Non-pigmented ciliary epithelial cell (primary cell): ENCODE data around the gene TUBA1C.
"Not testable (repeated sequence)": the region's sequence is repeated elsewhere in the genome, so short reads cannot be mapped to it uniquely, and the experiment has no call there.

Experiments
- DNase-seq: peaks from one replicate; pipeline ENCODE4 v3.0.0-alpha.2; 2010; ENCODE audit warnings: low read depth

Gene TUBA1C

DNA sequence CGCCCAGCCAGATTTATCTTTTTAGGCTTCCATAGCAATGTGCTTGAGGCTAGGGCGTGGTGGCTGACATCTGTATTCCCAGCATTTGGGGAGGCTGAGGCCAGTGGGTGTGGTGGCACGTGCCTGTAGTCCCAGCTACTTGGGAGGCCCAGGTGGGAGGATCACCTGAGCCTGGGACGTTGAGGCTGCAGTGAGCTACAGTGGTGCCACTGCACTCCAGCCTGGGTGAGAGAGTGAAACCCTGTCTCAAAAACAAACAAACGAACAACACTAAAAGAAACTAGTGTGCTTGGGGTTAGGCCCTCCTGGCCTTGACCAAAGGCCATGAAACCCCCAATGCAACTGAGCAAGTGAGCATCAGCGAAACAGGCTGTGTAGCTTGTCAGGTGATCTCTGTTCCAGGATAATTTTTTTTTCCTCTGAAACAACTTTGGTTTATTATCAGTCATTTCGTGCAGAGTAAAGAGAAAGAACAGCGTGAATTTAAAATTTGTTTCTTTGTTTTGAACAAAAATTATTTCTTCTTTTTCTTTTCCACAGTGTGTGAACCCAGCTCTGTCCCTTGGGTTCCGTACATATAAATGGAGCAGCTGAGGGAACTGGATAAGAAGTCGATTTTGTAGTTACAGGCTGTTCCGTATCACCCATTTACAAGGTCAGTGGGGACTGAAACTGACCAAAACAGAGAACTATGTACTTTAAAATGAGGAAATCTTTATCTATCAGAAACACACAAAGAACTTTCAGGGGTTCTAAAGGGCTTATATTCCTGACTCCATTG, 8.8 kb upstream of the TUBA1C start:
- DNase-seq = no peak

DNA sequence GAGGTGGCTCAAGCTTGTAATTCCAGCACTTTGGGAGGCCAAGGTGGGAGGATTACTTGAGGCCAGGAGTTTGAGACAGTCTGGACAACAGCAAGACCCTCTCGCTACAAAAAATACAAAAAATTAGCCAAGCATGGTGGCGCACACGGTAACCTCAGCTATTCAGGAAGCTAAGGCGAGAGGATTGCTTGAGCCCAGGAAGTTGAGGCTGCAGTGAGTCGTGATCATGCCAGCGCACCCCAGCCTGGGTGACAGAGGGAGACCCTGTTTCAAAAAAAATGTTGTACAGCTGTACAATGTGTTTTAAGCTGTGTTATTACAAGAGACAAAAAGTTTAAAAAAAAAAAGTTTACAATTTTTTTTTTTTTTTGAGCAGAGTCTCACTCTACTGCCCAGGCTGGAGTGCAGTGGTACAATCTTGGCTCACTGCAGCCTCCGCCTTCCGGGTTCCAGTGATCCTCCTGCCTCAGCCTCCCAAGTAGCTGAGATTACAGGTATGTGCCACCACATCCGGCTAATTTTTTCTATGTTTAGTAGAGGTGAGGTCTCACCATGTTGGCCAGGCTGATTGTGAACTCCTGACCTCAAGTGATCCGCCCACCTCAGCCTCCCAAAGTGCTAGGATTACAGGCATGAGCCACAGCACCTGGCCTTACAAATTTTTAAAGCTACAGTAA, 7.2 kb upstream of the TUBA1C start:
- DNase-seq = not testable (repeated sequence)

GRCh38 chr12:49259452-49259851, 5.4 kb upstream of the TUBA1C start:
- DNase-seq = no peak

DNA sequence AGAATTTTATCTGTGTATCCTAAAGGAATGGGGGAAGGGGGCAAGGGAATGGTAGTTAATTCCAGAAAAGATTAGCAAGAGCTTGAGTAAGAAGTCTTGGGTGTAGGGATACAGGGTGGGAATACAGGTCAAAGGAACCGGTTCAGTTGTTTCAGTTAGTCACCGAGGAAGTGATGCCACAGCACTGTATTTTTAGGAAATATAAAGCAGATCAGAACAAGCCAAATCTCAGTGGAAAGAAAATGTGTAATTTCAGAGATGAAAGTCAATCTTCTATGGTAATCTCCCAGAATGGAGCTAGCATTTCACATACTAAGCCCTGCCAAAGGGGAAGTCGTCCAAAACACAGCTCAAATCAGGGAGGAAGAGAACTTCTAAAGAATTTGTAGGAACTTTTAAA, 4.7 kb upstream of the TUBA1C start:
- no peak for DNase-seq

- no peak for DNase-seq
These were observed 4.1 kb upstream of the TUBA1C start for GRCh38 chr12:49260571-49261363.

GRCh38 chr12:49261721-49262120, 3.2 kb upstream of the TUBA1C start:
- DNase-seq = no peak

GRCh38 chr12:49263400-49263763, 1.5 kb upstream of the TUBA1C start:
- DNase-seq = no peak

DNA sequence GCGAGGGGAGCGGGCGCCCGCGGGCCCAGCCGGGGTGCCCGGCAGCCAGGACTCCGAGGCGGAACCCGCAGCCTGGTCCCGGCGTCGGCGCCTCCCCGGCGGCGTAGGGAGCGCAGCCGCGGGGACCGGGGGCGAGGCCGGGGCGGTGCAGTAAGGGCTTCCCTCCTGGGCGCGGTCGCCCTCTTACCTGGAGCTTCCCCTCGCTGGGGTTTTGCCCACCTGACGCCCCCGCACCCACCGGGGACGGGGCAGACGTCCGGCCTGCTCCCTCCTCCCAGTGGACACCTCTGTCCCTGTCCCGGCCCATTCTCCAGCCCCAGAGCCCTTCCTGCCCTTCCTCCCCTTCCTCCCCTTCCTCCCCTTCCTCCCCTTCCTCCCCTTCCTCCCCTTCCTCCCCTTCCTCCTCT, 413 bp upstream of the TUBA1C start:
- no peak for DNase-seq

DNA sequence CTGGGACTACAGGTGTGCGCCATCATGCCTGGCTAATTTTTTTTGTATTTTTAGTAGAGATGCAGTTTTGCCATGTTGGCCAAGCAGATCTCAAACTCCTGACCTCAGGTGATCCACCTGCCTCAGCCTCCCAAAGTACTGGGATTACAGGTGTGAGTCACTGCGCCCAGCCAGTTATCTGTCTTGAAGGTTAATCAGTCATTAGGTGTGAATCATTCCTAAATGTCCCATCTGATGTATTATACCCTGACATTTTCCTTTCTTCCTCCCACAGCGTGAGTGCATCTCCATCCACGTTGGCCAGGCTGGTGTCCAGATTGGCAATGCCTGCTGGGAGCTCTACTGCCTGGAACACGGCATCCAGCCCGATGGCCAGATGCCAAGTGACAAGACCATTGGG, 4.3 kb downstream of the TUBA1C start:
- not testable (repeated sequence) for DNase-seq

DNA sequence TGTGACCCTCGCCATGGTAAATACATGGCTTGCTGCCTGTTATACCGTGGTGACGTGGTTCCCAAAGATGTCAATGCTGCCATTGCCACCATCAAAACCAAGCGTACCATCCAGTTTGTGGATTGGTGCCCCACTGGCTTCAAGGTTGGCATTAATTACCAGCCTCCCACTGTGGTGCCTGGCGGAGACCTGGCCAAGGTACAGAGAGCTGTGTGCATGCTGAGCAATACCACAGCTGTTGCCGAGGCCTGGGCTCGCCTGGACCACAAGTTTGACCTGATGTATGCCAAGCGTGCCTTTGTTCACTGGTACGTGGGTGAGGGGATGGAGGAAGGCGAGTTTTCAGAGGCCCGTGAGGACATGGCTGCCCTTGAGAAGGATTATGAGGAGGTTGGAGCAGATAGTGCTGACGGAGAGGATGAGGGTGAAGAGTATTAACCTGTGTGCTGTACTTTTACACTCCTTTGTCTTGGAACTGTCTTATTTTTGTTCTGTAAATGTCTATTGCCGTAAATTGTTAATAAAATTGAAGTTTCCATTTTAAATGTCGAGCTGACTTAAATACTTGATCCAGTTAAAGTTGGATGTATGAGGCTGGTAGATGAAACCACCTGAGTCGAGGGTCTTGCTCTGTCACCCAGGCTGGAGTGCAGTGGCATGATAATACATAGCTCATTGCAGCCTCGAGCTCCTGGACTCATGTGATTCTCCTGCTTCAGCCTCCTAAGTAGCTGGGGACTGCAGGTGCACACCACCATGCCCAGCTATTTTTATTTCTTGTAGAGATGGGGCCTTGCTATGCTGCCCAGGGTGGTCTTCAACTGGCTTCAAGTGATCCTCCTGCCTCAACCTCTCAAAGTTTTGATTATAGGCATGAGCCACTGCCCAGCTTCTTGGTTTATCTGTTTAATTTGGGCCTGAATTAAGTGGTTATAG, 8.2 kb downstream of the TUBA1C start:
- no peak for DNase-seq

- no peak for DNase-seq
These were observed 9.0 kb downstream of the TUBA1C start for GRCh38 chr12:49273726-49274395.

- no peak for DNase-seq
These were observed 9.7 kb downstream of the TUBA1C start for GRCh38 chr12:49274396-49275069.

DNA sequence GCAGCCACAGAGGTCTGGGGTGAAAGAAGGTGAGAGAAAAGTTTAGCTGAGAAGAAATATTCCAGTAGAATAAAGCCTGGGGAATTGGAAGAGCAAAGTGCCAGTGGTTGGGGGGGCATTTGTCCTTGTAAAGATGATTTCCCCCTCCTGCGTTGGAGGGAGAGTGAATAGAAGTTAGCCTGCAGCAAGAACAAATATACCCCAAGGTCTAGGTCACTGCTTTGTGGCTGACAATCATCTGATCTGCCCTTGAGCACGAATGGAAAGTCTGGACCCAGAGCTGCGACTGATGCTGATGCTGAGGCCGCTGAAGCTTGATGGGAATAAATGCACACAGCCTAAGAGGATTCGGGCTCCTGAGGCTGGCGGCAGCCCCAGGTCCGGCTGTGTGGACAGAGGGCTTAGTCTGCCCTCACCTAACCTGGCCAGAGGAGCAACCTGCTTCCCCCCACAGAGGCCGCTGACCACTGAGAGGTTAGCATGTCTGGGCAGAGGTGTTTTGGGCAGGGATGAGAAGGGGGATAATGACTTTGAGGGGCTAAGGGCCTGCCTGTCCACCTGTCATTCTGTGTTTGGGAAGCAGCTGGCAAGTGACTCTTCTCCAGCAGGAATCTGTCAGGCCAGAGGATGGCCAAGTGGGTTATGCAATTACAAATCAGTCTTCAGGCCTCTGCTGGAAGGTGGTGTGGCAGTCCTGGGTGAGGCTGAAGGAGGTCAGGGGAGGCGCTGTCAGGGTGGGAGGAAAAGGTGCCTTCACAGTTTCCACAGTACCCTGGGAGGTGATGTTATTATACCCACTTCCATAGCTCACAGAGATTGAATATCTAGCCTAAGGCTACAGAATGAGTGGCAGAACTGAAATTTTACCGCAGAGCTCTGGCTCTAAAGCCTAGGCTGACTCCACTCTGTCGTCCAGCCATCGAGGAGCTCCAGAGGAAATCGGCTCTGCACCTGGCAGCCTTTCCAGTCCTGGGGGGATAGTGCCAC, 11.7 kb downstream of the TUBA1C start:
- DNase-seq = no peak

GRCh38 chr12:49277466-49277865, 12.6 kb downstream of the TUBA1C start:
- no peak for DNase-seq

GRCh38 chr12:49279706-49280159, 14.9 kb downstream of the TUBA1C start:
- no peak for DNase-seq

DNA sequence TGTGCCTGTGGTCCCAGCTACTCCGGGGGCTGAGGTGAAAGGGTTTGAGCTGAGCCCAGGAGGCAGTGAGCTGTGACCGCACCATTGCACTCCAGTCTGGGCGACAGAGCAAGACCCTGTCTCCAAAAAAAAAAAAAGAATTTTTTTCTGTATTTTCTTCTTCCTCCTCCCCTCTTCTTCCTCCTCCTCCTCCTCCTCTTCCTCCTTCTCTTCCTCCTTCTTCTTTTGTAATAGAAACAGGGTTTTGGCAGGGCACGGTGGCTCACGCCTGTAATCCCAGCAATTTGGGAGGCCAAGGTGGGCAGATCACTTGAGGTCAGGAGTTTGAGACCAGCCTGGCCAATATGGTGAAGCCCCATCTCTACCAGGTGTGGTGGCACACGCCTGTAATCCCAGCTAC, 15.7 kb downstream of the TUBA1C start:
- not testable (repeated sequence) for DNase-seq

DNA sequence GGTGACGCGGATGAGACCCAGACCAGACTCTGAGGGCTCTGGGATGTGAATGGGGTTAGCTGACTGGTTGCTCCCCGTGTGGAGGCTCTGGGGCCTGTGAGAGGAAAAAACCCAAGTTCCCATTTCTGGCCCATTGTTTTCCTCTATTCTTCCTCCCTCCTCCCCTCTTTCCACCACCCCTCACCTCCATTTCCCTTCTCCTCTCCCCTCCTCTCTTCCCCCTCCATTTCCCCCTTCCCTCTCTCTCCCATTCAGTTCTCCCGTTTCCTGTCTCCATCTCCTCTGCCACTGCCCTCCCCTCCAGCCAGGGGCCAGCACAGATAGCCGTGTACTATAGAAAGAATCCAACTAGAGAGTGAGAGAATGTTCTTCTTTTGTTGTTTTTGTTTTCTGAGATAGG, 17.4 kb downstream of the TUBA1C start:
- no peak for DNase-seq

- not testable (repeated sequence) for DNase-seq
These were observed 18.0 kb downstream of the TUBA1C start for GRCh38 chr12:49282740-49283375.
